SK-N-SH treated with all-trans-retinoic acid at 6 μM for 48 hours (cell line): ENCODE data around the gene ZNF385C.

Experiments
- ARNTL ChIP-seq: fragments of 450-650 bp; formaldehyde crosslinking; IDR thresholded peaks from 2 replicates; pipeline ENCODE4 v1.5.0; 2020; ENCODE audit warnings: low read depth, mild to moderate bottlenecking, moderate library complexity, borderline replicate concordance
- BACH2 ChIP-seq: fragments of 250-450 bp; sonication (Bioruptor Pico); IDR thresholded peaks from 2 replicates; pipeline ENCODE4 v1.9.0; 2021; ENCODE audit warnings: mild to moderate bottlenecking, borderline replicate concordance
- CSDC2 ChIP-seq: fragments of 250-450 bp; sonication (Bioruptor Pico); IDR thresholded peaks from 2 replicates; pipeline ENCODE4 v1.5.0; 2020; ENCODE audit warnings: mild to moderate bottlenecking, moderate library complexity
- GLIS3 ChIP-seq: fragments of 250-450 bp; sonication (Bioruptor Pico); IDR thresholded peaks from 2 replicates; pipeline ENCODE4 v1.5.0; 2020; ENCODE audit warnings: mild to moderate bottlenecking, moderate library complexity
- OSR1 ChIP-seq: fragments of 250-450 bp; sonication (Bioruptor Pico); IDR thresholded peaks from 2 replicates; pipeline ENCODE4 v1.8.0; 2022; ENCODE audit warnings: moderate library complexity, mild to moderate bottlenecking, inconsistent platforms
- RARB ChIP-seq: fragments of 250-450 bp; sonication (Bioruptor Pico); IDR thresholded peaks from 2 replicates; pipeline ENCODE4 v1.8.0; 2021; ENCODE audit warnings: mild to moderate bottlenecking, moderate library complexity
- TCF4 ChIP-seq: fragments of 250-450 bp; sonication (Bioruptor Pico); IDR thresholded peaks from 2 replicates; pipeline ENCODE4 v1.8.0; 2021; ENCODE audit warnings: mild to moderate bottlenecking, moderate library complexity, borderline replicate concordance
- ZFP3 ChIP-seq: fragments of 250-450 bp; sonication (Bioruptor Pico); IDR thresholded peaks from 2 replicates; pipeline ENCODE4 v1.5.0; 2020; ENCODE audit warnings: mild to moderate bottlenecking, moderate library complexity
- ZFP30 ChIP-seq: fragments of 450-650 bp; formaldehyde crosslinking; IDR thresholded peaks from 2 replicates; pipeline ENCODE4 v1.5.0; 2022; ENCODE audit warnings: mild to moderate bottlenecking, moderate library complexity
- ZNF565 ChIP-seq: fragments of 450-650 bp; formaldehyde crosslinking; conservative IDR thresholded peaks from 2 replicates; pipeline ENCODE4 v1.5.0; 2020; ENCODE audit warnings: low read depth, mild to moderate bottlenecking, moderate library complexity
- ZNF70 ChIP-seq: fragments of 450-650 bp; formaldehyde crosslinking; IDR thresholded peaks from 2 replicates; pipeline ENCODE4 v1.5.0; 2020; ENCODE audit warnings: mild to moderate bottlenecking, moderate library complexity
- TF ChIP-seq, protein P1 (sequence below): fragments of 250-450 bp; sonication (Bioruptor Pico); IDR thresholded peaks from 2 replicates; pipeline ENCODE4 v1.8.0; 2021; ENCODE audit warnings: low read depth, mild to moderate bottlenecking, moderate library complexity, borderline replicate concordance
- TF ChIP-seq, protein P2 (sequence below): fragments of 250-450 bp; sonication (Bioruptor Pico); IDR thresholded peaks from 2 replicates; pipeline ENCODE4 v1.8.0; 2020; ENCODE audit warnings: mild to moderate bottlenecking, moderate library complexity, borderline replicate concordance

DNA sequence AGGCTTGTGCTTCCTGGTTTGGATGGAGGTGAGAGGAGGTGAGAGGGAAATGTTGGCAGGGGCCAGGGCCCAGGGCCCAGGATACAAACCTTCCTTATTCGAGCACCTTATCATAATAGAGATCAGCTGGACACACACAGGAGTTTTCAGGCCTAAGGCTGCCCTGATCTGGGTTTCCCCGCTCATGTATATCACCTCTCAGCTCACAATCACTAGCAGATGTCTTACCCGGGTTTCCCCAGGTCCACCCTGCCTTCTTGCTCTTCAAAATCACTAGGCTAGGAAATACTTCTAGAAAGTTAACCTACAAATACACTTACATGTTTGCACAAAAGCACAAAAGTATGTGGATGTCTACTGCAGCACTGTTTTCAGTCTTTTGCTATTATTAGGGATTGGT is 28.6 kb upstream of the ZNF385C start:
- TF ChIP-seq ZFP30 (CRISPR knock-in tag) (no peak), ARNTL (CRISPR knock-in tag) (no peak), TCF4 (CRISPR knock-in tag) (no peak), GLIS3 (CRISPR knock-in tag) (no peak), OSR1 (no peak), RARB (no peak), BACH2 (no peak), ZNF70 (CRISPR knock-in tag) (no peak), ZNF565 (CRISPR knock-in tag) (no peak), ZFP3 (CRISPR knock-in tag) (no peak), CSDC2 (no peak)
- TF ChIP-seq, protein P1, sequence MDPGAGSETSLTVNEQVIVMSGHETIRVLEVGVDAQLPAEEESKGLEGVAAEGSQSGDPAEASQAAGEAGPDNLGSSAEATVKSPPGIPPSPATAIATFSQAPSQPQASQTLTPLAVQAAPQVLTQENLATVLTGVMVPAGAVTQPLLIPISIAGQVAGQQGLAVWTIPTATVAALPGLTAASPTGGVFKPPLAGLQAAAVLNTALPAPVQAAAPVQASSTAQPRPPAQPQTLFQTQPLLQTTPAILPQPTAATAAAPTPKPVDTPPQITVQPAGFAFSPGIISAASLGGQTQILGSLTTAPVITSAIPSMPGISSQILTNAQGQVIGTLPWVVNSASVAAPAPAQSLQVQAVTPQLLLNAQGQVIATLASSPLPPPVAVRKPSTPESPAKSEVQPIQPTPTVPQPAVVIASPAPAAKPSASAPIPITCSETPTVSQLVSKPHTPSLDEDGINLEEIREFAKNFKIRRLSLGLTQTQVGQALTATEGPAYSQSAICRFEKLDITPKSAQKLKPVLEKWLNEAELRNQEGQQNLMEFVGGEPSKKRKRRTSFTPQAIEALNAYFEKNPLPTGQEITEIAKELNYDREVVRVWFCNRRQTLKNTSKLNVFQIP (CRISPR knock-in tag), result no peak
- TF ChIP-seq, protein P2, sequence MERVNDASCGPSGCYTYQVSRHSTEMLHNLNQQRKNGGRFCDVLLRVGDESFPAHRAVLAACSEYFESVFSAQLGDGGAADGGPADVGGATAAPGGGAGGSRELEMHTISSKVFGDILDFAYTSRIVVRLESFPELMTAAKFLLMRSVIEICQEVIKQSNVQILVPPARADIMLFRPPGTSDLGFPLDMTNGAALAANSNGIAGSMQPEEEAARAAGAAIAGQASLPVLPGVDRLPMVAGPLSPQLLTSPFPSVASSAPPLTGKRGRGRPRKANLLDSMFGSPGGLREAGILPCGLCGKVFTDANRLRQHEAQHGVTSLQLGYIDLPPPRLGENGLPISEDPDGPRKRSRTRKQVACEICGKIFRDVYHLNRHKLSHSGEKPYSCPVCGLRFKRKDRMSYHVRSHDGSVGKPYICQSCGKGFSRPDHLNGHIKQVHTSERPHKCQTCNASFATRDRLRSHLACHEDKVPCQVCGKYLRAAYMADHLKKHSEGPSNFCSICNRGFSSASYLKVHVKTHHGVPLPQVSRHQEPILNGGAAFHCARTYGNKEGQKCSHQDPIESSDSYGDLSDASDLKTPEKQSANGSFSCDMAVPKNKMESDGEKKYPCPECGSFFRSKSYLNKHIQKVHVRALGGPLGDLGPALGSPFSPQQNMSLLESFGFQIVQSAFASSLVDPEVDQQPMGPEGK, result no peak
